ENCODE data around the gene HIBADH. TPM values are rescaled to one million over a fixed set of nuclear protein-coding genes. Genes with fewer than 3 reads are reported as not detected.

The HIBADH gene
- total and polyA plus RNA-seq, 2 of the 4 experiments (the other 2 are of a cell fraction), result 36.6 to 52.5 TPM

DNA sequence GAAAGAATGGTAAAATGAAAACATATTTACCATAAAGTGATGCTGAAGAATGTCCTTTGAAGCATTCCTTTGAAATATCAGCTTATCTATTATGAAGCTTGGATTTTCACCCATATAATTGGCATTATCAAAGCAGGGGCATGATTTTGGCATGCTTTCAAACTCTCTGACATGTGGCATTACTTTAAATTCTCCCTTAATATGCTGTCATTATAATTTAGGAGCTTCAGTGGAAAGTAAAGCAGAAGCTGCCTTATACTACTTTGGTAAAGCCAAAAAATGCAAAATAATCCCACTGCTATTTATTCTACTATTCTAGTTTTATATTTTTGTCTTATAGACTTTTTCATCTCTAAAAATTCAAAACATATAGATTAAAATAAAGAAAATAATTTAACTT, 28.0 kb upstream of the HIBADH start:
- H3K56ac ChIP-seq (ENCODE audit: extremely low read depth, insufficient read depth, low read length), result no peak overlapping the region
- no peaks in the 10 kb centered on the region for H3K36me3 ChIP-seq (ENCODE audit: control insufficient read depth, insufficient read depth, low read length)
- ATAC-seq (ENCODE audit: low read depth) (no peak), DNase-seq (no peak)
- no peaks in the 10 kb centered on the region for H3K9me3 ChIP-seq (ENCODE audit: control insufficient read depth, insufficient read depth, low read length)
- peaks cover 5% of the 10 kb centered on the region; the same call in 1 of the 2 replicates for H3K4me1 ChIP-seq (ENCODE audit: control insufficient read depth, insufficient read depth, low read length)
- H4K91ac ChIP-seq (ENCODE audit: insufficient read depth, low read depth, low read length), result no peak overlapping the region
- no peak overlapping the region for H3K14ac ChIP-seq (replicated peaks; ENCODE audit: low read depth, low read length)
- no peaks in the 10 kb centered on the region for H3K79me1 ChIP-seq (ENCODE audit: low read depth in 1 of 2, low read length in 2 of 2)
- ChIA-PET CTCF (no interaction called here), POLR2A (ENCODE audit: unreplicated experiment) (no interaction called here)
- no peak overlapping the region for H3K18ac ChIP-seq (ENCODE audit: low read depth, low read length)
- H2BK120ac ChIP-seq (ENCODE audit: low read depth, low read length), result no peak overlapping the region
- no peak overlapping the region for H2AFZ ChIP-seq (replicated peaks; ENCODE audit: low read length, poor library complexity)
- no peak overlapping the region for H3K4me2 ChIP-seq (ENCODE audit: low read depth, low read length)
- H4K20me1 ChIP-seq (ENCODE audit: insufficient read depth, low read length), result no peaks in the 10 kb centered on the region
- H4K8ac ChIP-seq (ENCODE audit: low read depth in 2 of 2, low read length in 2 of 2), result no peak overlapping the region
- no peak overlapping the region for H3K27ac ChIP-seq (ENCODE audit: insufficient read depth, low read length)
- H2BK5ac ChIP-seq (ENCODE audit: low read depth, low read length, poor library complexity, severe bottlenecking), result no peak overlapping the region
- TF ChIP-seq, protein P1, sequence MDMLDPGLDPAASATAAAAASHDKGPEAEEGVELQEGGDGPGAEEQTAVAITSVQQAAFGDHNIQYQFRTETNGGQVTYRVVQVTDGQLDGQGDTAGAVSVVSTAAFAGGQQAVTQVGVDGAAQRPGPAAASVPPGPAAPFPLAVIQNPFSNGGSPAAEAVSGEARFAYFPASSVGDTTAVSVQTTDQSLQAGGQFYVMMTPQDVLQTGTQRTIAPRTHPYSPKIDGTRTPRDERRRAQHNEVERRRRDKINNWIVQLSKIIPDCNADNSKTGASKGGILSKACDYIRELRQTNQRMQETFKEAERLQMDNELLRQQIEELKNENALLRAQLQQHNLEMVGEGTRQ (IDR thresholded peaks at IDR 0.05; ENCODE audit: low read depth, low read length), result no peak
- TF ChIP-seq CTCF (conservative IDR thresholded peaks at IDR 0.05; ENCODE audit: low read depth, low read length) (no peak), MAFK (IDR thresholded peaks at IDR 0.05; ENCODE audit: low read depth, low read length) (no peak), MXI1 (IDR thresholded peaks at IDR 0.05; ENCODE audit: borderline replicate concordance, low read depth, low read length) (no peak), BHLHE40 (IDR thresholded peaks at IDR 0.05; ENCODE audit: low read depth, low read length) (no peak), FOS (IDR thresholded peaks at IDR 0.05; ENCODE audit: low read depth, low read length) (no peak), CHD1 (IDR thresholded peaks at IDR 0.05; ENCODE audit: low read depth, low read length) (no peak), RFX5 (IDR thresholded peaks at IDR 0.05; ENCODE audit: low read depth, low read length) (no peak), RAD21 (IDR thresholded peaks at IDR 0.05; ENCODE audit: low read length) (no peak), CEBPB (IDR thresholded peaks at IDR 0.05; ENCODE audit: low read depth, low read length) (no peak)
- H3K4me3 ChIP-seq (ENCODE audit: insufficient read depth, low read depth, low read length), result no peak overlapping the region
- no peak overlapping the region for H3K23ac ChIP-seq (ENCODE audit: low read depth, low read length)
- no peak overlapping the region for H4K5ac ChIP-seq (ENCODE audit: low read depth, low read length)
- dilution Hi-C loops (cut with HindIII; ENCODE audit: low sequenced_read_pairs, unreplicated experiment) (no loop called here), intact Hi-C loops (cut with micrococcal nuclease) (no loop called here), in situ Hi-C loops (cut with MboI; ENCODE audit: low sequenced_read_pairs) (no loop called here)
- H3K4ac ChIP-seq (ENCODE audit: low read depth, low read length), result no peak overlapping the region
- BruUV-seq (replicated peaks), result no TSS peak
- H3K9ac ChIP-seq (ENCODE audit: low read depth, low read length), result no peak overlapping the region
- no peaks in the 10 kb centered on the region for H3K27me3 ChIP-seq (ENCODE audit: control insufficient read depth, insufficient read depth, low read length)
- H3K9me1 ChIP-seq (ENCODE audit: insufficient read depth, low read length), result 0 out of 2 replicates have a peak, but pooled peaks cover 3% of the 10 kb centered on the region
- H2AK5ac ChIP-seq (ENCODE audit: low read depth, low read length), result no peak overlapping the region
- H2BK15ac ChIP-seq (ENCODE audit: low read depth, low read length), result no peak overlapping the region
- no peak overlapping the region for H2BK20ac ChIP-seq (ENCODE audit: low read depth, low read length)
- H2AK9ac ChIP-seq (replicated peaks; ENCODE audit: low read depth, low read length, poor library complexity), result no peak overlapping the region

Measured in IMR-90 (cell line).